Measurements from ENCODE around the gene GSC2.

GSC2 gene

DNA sequence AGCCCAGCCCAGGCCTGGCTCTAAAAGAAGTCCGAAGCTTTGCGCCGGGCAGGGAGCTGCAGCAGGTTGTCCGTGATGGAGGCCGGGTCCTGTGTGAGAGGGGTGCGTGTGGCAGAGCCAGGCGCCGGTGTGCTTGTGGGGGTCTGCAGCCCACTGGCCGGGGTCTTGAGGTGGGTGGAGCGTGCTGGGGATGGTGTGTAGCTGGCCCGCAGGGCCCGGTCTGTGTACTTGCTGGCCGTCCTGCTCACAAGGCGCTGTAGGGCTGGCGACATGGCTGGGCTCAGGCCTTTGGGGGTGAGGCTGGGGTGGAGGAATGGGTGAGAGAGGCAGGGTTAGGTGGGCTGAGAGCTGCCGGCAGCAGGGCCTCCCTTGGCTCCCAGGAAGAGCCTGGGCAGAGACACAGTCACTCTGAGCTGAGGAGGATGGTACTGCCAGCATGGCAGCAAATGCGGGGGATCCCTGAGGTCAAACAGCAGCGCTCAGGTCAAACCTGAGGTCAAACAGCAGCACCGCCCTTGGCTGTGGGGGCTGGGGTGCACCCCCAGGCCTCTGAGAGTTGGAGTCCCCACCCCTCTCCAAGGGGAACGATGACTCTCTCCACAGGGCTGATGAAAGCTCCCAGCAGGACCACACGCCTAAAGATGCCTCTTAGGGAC lies 15.8 kb downstream of the GSC2 start:
- DNase-seq (ENCODE audit: low read depth in 2 of 2), result no peak

DNA sequence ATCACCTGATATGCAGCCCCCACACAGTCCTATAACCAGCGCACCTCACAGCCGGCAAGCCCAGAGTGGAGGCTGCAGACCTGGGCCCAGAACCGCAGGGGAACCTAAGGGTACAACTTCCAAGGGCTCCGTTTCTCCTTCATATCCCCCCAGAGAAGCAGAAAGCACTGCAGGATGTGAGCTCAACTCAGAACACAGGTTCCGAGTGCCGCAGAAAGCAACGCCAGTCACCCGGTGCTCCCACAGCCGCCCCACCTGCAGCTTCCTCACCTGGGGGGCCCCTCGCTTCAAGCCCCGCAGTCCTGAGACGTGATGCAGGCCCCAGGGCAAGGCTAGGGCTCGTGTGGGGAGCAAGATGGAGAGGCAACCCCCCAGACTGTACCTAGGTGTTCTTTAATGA lies 16.5 kb downstream of the GSC2 start:
- DNase-seq (ENCODE audit: low read depth in 2 of 2), result no peak

- no peak for DNase-seq (ENCODE audit: low read depth in 2 of 2)
These were observed 17.2 kb downstream of the GSC2 start for GRCh38 chr22:19132693-19133400.

DNA sequence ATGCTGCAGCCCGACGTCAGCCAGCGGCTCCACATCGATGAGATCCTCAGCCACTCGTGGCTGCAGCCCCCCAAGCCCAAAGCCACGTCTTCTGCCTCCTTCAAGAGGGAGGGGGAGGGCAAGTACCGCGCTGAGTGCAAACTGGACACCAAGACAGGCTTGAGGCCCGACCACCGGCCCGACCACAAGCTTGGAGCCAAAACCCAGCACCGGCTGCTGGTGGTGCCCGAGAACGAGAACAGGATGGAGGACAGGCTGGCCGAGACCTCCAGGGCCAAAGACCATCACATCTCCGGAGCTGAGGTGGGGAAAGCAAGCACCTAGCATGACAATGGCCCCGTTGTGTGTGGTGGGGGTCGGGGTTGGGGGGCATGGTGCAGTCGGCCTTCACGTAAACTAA lies 17.9 kb downstream of the GSC2 start:
- no peak for DNase-seq (ENCODE audit: low read depth in 2 of 2)

GRCh38 chr22:19131685-19132015 lies 18.4 kb downstream of the GSC2 start:
- DNase-seq (ENCODE audit: low read depth in 2 of 2), result no peak

DNA sequence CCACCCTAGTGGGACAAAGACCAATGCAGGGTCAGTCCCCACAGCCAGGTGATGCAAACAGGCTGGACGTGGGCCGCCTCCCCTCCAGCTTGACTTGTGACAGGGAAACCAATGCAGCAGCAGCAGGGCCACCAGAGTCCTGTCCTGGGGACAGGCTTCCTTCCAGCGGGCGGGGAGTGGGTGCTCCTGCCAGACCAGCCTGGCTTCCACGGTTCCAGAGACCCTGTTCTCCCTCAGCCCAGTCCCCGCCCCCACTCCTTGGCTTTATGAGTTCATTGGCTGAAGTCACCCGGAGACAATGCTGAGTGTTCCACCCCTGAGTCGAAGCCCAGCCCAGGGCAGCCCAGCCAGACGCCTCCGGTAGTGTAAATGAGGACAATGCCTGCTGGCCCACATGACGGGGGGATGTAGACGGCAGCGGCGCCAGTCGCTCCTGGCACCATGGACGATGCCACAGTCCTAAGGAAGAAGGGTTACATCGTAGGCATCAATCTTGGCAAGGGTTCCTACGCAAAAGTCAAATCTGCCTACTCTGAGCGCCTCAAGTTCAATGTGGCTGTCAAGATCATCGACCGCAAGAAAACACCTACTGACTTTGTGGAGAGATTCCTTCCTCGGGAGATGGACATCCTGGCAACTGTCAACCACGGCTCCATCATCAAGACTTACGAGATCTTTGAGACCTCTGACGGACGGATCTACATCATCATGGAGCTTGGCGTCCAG lies 19.0 kb downstream of the GSC2 start, which contains the start of gene TSSK2:
TSSK2 (plus strand) TSS at position 350 of the 726 bp plus-strand sequence; CDS start at position 442, 92 bp downstream.
- DNase-seq (ENCODE audit: low read depth in 2 of 2), result no peak

- no peak for DNase-seq (ENCODE audit: low read depth in 2 of 2)
These were observed 20.2 kb downstream of the GSC2 start for GRCh38 chr22:19129871-19130270.

GRCh38 chr22:19128946-19129727 lies 21.0 kb downstream of the GSC2 start:
- no peak for DNase-seq (ENCODE audit: low read depth in 2 of 2)

DNA sequence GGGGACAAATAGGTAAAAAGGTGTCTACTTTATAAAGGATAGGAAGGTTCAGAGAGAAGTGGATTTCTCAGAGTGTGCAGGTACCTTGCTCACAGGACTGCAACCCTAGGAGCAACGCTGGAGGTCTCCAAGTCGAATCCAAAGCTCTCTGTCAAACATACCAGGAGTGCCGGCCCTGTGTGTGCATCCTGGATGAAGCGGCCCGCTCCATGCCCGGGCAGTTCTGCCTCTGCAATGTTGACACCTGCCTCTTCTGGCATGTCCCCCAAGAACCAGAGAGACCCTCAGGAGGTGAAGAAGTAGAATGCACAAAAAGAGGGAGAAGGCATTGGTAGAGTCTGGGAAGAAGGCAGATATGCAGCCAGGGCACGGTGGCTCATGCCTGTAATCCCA lies 22.1 kb downstream of the GSC2 start:
- no peak for DNase-seq (ENCODE audit: low read depth in 2 of 2)

DNA sequence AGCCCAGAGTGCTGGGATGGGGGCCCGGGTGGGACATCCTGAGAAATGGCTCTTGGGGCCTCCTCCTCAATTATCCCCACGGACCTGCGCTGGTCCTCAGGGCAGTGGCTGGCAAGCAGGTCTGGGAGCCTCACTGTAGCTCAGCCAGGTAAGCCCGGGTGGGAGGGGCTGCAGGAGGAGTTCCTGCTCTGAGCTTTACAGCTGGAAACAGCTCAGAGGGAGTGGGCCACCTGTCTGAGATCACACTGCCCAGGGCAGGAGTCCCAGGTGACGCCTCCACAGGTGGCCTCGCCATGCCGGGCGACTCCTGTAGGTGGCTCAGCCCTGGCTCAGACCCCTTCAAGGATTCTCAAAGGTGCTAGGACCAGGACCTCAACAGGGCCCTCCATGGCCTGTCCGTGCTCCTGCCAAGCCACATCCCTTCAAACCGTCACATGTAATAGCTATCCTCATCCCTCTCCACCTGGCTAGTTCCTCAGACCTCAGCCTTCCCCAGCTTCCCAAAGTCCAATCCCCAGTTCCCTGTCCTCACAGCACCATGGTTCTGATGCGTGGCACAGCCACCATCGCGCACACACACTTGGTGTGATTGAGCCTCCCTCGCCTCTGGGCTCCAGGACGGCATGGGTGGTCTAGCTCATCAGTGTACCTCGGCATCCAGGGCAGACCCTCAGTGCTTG lies 22.6 kb downstream of the GSC2 start:
- DNase-seq (ENCODE audit: low read depth in 2 of 2), result no peak

DNA sequence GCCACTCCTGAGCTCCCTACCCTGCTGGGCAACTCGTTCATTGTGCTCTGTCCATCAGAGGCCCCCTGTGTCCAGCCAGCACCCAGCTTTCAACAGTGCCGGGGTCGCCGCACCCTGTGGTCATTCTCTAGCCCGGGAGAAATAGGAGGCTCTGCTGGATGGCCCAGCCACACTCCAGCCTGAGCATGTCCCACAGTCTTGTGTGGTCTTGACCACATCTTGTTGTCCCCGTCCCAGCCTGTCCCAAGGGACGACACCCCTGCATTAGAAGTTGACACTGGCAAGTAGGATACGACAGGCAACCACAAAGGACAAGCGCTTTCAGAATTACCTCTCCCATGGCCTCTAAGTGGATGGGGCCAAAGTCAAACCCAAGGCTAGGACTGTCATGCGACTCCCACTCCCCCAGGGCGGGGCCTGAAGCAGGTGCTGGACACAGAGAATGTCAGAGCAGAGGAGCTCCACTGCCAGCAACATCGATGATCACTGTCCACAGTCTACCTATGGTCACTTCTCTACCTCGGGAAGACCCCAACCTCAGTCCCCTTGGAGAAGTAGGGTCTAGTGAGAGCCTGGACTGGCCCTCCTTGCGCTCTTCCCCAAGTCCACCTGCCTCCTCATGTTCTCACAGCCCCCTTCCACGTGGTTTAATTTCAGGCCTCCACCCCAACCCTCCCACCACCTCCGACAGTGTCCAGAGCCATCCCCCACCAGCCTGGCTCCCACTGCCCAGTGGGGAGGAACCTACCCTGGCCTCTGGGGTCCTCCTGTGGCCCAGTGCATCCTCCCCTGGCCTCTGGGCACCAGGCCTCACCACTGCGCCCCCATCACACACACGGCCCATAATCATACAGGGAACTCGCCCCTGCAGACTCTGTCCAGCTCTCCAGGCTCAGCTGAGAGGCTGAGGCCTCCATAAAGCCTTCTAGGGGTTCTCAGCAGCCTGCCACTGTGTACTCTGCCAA lies 23.5 kb downstream of the GSC2 start:
- DNase-seq (ENCODE audit: low read depth in 2 of 2), result no peak

DNA sequence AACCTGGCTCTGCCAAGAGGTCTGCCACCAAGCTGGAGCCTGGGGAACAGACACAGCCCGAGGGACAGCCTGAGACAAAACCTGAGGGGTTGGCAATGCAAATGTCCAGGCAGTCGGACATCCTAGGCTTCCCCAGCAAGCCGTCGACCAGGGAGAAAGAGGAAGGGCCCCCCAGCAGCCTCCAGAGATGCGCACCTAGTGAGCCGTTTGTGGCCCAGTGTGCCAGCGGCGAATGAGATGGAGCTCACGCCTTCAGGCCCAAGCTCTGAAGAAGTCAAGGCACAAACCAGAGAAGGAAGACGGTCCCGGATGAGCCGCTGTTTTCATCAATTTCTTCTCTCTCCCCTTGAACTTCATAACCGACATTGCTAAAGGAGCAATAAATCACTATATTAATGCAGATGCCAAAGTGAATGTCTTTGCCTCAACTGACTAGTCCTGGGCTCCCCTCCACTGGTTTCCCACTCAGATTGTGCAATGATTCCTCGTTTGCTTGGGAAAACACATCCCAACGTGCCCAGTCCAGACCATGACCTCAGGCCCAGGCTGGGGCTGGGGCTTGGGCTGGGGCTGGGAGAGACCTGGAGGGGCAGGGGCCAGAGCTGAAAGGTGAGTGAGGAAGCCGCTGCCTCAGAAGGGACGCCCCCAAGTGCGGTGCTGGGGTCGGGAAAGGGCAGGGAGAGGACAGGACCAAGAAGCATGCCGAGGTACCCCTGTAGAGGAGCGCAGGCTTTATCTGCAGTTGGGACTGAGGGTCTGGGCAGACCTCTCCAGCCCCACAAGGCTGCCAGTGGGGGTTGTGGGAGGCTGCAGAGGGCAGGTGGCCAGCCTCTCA lies 24.4 kb downstream of the GSC2 start:
- DNase-seq (ENCODE audit: low read depth in 2 of 2), result no peak

- no peak for DNase-seq (ENCODE audit: low read depth in 2 of 2)
These were observed 25.1 kb downstream of the GSC2 start for GRCh38 chr22:19125011-19125410.

DNA sequence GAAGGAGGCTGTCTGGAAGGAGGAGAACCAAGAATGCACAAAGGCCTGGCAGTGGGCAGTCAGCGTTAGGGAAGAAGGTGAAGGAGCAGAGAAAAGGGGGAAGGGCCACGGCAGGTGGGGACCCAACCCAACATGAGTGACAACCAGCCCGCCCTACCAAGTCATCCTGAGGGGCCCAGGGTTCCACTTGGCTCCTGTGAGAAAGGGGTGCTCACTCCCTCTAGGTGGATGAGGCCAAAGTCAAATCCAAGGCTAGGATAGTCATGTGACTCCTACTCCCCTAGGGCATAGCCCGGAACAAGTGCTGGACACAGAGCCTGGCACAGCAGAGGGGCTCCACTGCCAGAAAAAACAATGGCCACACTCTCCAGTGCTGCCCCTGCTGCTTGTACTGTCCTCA lies 25.7 kb downstream of the GSC2 start:
- DNase-seq (ENCODE audit: low read depth in 2 of 2), result no peak

DNA sequence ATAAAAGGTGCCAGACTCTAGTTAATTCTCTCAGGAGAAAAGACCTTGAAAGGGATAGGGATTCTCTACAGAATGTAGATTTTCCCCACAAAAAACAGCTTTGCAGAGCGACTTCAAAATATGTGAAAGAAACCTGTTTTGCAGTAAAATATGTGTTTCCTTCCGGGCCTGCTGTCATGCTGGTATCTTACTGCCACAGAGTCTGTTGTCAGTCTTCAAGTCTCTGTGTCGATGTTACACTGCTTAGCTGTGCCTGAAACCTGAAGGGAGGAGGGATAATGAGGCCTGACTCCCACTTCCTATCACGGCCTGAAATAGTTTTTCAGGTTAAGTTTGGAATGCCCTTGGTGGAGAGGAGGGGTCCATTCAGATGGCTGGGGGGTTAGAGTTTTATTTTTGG lies 26.2 kb downstream of the GSC2 start:
- no peak for DNase-seq (ENCODE audit: low read depth in 2 of 2)

- no peak for DNase-seq (ENCODE audit: low read depth in 2 of 2)
These were observed 27.2 kb downstream of the GSC2 start for GRCh38 chr22:19122752-19123492.

DNA sequence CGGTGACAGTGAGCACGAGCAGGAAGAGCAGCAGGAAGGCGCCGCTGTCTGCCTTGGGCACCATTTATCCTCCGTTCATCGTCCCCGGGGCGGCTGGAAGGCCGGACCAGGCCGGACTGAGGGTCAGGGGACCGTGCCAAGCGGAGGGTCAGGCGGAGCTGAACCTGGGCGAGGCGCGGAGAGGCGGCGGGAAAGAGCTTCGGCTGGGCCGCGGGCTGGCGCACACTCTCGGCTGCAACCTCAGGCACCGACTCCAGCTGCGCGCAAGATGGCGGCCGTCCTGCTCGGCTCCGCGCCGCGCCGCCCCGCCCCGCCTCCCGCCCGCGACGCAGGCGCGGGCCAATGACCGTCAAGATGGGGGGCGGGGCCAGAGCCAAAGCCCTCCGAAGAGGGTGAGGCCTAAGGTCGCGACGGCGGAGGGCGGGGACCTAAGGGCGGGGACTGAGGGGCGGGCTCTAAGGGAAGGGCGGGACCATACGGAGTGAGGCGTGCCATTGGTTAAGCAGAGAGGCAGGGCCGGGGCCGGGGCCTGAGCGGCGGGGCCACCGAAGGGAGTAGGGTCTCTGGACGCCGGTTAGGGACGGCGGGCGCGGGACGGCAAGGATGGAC lies 27.8 kb downstream of the GSC2 start, which contains the start of gene DGCR2:
DGCR2 (minus strand) TSS at position 270 of the 609 bp plus-strand sequence; CDS start at position 64, 206 bp downstream.
- DNase-seq (ENCODE audit: low read depth in 2 of 2), result peak; percentile 93

DNA sequence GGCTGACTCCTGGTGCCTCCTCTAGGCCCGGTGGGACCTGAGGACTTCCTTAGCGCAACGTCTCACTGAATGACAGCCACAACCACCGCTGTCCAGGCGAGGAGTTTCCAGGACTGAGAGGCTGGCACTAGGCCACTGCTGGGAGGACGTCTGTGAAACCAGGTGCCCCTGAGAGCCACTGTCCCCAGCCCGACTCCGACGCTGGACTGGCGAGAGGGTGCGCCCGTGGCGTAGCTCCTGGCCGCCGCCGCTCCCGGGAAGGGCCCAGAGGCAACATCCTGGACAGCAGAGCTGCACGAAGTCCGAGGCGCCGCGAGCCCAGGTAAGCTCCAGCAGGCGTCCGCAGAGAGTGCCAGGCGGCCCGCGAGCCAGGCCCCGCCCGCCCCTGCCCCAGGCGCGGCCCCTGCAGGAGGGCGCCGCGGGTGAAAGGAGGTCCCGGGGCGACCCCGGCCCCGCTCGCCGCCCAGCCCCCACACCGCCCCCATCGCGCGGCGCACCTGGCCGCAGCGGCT lies 28.4 kb downstream of the GSC2 start:
- peak in 1 of 2 donors; percentile 28 for DNase-seq (ENCODE audit: low read depth in 2 of 2)

Measured in stimulated activated CD8-positive, alpha-beta memory T cell treated with anti-CD3 and anti-CD28 coated beads, Interleukin-7, amount 100 ng/mL, for 4 hours (primary cell).